Stomach smooth muscle (tissue), 2 donors: ENCODE data around the gene CDRT4.
"Not testable (repeated sequence)": the region's sequence is repeated elsewhere in the genome, so short reads cannot be mapped to it uniquely, and the experiment has no call there.

Experiments used
- H3K27ac ChIP-seq: one replicate; pipeline ENCODE4 v1.7.0; 2013; ENCODE audit warnings: mild to moderate bottlenecking, low read length, inconsistent platforms
- H3K27me3 ChIP-seq, 2 donors: one replicate each; pipeline ENCODE4 v1.7.0; 2013; ENCODE audit warnings: low read length in 2 of 2; ENCODE audit not compliant: insufficient read depth in 2 of 2, control insufficient read depth in 1 of 2
- H3K36me3 ChIP-seq, 2 donors: one replicate each; pipeline ENCODE4 v1.7.0; 2013; ENCODE audit warnings: low read length in 2 of 2; ENCODE audit not compliant: control insufficient read depth in 2 of 2, insufficient read depth in 2 of 2
- H3K4me1 ChIP-seq: one replicate; pipeline ENCODE4 v1.7.0; 2013; ENCODE audit warnings: low read length; ENCODE audit not compliant: control insufficient read depth, insufficient read depth
- H3K4me3 ChIP-seq, 2 donors: one replicate each; pipeline ENCODE4 v1.7.0; 2013; ENCODE audit warnings: low read length in 2 of 2
- H3K9ac ChIP-seq, 2 donors: one replicate each; pipeline ENCODE4 v1.7.0; 2013; ENCODE audit warnings: low read length in 2 of 2, mild to moderate bottlenecking in 1 of 2
- H3K9me3 ChIP-seq, 2 donors: one replicate each; pipeline ENCODE4 v1.7.0; 2013; ENCODE audit warnings: low read length in 2 of 2; ENCODE audit not compliant: control insufficient read depth in 2 of 2
- donor health status: healthy.
- donor health status: Pancreatic carcinoma.

CDRT4 gene

GRCh38 chr17:15444805-15445204 is 22.6 kb downstream of the CDRT4 start:
- Histone ChIP-seq H3K27ac (no peak overlapping the region), H3K36me3 (peaks cover 0 to 2% of the 10 kb centered on the region in 2 donors), H3K9me3 (no peaks in the 10 kb centered on the region), H3K4me3 (no peak overlapping the region), H3K9ac (no peak overlapping the region), H3K4me1 (no peaks in the 10 kb centered on the region), H3K27me3 (no peaks in the 10 kb centered on the region)

- H3K27me3 ChIP-seq = no peaks in the 10 kb centered on the region
- peaks cover 0 to 5% of the 10 kb centered on the region in 2 donors for H3K36me3 ChIP-seq
- H3K9me3 ChIP-seq = no peaks in the 10 kb centered on the region
- H3K27ac ChIP-seq = no peak overlapping the region
- no peak overlapping the region for H3K4me3 ChIP-seq
- no peak overlapping the region for H3K9ac ChIP-seq
- no peaks in the 10 kb centered on the region for H3K4me1 ChIP-seq
These were observed 24.9 kb downstream of the CDRT4 start for GRCh38 chr17:15442311-15443180.

- Histone ChIP-seq H3K9me3 (no peaks in the 10 kb centered on the region), H3K4me1 (peaks cover 9% of the 10 kb centered on the region), H3K4me3 (no peak overlapping the region), H3K36me3 (peaks cover 0 to 4% of the 10 kb centered on the region in 2 donors), H3K27ac (no peak overlapping the region), H3K9ac (no peak overlapping the region), H3K27me3 (no peaks in the 10 kb centered on the region)
These were observed 26.1 kb downstream of the CDRT4 start for GRCh38 chr17:15441315-15441714.

DNA sequence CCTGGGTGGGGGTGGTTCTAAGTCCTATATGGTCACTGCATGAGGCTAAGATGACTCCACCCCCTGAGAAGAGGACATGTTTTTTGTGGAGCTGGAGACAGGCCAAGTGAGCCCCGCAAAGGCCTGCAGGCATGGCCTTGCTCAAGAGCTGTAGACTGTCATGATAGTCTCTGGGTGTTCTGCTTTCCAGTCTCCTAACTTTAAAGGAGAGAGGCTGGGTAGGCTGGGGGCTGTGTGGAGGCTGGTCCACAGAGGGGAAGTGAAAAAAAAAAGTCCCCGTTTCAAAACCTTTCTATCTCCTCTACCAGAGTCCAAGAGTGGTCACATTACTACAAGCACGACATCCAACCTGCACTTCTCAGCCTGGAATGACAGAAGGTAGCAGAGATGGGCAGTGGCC is 27.1 kb downstream of the CDRT4 start:
- H3K27ac ChIP-seq = no peak overlapping the region
- H3K36me3 ChIP-seq = peaks cover 0 to 4% of the 10 kb centered on the region in 2 donors
- no peaks in the 10 kb centered on the region for H3K9me3 ChIP-seq
- no peak overlapping the region for H3K9ac ChIP-seq
- peaks cover 13% of the 10 kb centered on the region for H3K4me1 ChIP-seq
- H3K27me3 ChIP-seq = no peaks in the 10 kb centered on the region
- H3K4me3 ChIP-seq = no peak overlapping the region

DNA sequence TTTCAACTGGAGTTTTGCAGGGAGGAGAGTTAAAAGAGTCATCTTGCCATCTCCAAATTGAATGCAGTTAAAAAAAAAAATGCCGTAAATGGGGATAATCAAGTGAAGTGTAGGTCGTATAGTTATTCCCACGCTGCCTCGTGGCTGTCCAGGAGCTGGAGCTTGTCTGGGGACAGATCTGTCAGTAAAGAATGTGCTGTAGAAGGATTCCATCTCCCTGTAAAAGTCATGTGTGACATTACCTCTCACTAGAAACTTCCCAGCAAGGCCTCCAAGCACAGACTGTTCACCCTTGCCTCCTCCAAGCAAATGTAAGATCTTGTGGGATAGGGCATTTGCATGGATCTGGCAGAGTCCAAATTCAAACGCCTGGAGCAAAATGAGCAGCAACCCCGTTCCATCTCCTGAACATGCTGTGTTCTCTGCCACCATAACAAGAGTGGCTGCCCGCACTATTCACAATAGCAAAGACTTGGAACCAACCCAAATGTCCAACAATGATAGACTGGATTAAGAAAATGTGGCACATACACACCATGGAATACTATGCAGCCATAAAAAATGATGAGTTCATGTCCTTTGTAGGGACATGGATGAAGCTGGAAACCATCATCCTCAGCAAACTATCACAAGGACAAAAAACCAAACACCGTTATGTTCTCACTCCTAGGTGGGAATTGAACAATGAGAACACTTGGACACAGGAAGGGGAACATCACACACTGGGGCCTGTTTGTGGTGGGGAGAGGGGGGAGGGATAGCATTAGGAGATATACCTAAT is 28.0 kb downstream of the CDRT4 start:
- H3K36me3 ChIP-seq, H3K9me3 ChIP-seq, H3K27me3 ChIP-seq, H3K9ac ChIP-seq, H3K27ac ChIP-seq, H3K4me3 ChIP-seq: not testable (repeated sequence)
- H3K4me1 ChIP-seq = peaks cover 21% of the 10 kb centered on the region

GRCh38 chr17:15438491-15439105 is 28.8 kb downstream of the CDRT4 start:
- Histone ChIP-seq H3K4me1 (peaks cover 24% of the 10 kb centered on the region), H3K9me3 (no peaks in the 10 kb centered on the region), H3K36me3 (peaks cover 0 to 4% of the 10 kb centered on the region in 2 donors), H3K4me3 (no peak overlapping the region), H3K9ac (no peak overlapping the region), H3K27me3 (no peaks in the 10 kb centered on the region), H3K27ac (no peak overlapping the region)

DNA sequence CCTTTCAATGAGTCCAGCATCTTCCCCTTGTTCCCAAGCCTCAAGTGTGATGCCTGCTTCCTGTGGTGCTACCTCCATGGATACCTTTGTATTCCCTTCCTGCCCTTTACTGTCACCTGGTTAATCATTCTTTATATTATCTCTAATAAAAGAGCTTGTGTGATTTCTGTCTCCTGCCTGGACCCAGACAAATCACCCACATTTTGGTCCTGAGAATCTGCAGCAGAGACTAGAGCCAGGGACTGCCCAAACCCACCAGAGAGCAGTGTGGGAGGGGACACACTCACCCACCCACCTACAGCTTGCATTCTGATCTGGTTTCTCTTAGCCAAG is 30.2 kb downstream of the CDRT4 start:
- peaks cover 24% of the 10 kb centered on the region for H3K4me1 ChIP-seq
- peaks cover 0 to 4% of the 10 kb centered on the region in 2 donors for H3K36me3 ChIP-seq
- H3K9ac ChIP-seq = no peak overlapping the region
- no peak overlapping the region for H3K4me3 ChIP-seq
- H3K27me3 ChIP-seq = no peaks in the 10 kb centered on the region
- H3K9me3 ChIP-seq = no peaks in the 10 kb centered on the region
- H3K27ac ChIP-seq = no peak overlapping the region

DNA sequence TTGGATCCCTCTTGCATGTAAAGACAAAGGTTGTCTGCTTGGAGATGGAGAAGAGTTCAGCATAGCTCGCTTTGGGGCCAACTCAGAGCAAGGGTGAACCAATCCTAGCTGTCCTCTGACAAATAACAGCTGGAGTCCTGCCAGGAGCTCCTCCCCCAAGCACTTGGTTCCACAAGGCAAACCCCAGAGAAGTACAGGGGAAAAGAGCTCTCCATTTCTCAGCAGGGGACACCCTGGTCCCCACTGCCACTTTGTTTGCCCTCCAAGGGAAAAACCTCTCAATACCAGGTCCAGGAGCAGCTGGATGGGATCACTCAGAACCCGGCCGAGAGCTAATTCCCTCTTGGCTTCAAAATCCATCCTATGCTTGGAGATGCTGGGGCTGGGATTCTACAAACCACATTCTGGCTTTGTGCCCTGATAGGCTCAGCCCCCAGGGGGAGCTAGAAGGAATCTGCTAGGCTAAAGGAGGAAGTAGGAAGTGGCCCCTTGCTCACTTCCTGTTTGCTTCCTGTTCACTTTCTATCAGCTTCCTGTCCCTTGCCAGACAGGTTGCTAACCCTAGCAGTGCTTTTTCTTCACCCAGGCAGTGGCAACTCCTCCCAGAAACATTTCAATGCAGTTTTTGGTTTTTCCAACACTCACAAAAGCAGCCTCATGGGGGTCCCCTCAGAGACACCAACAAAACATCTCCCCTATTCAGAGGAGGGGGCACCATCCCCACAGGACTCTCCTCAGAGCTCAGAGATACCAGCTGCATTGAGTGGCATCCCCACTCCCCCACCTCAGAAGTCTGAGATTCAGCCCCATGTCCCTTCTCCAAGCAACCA is 30.7 kb downstream of the CDRT4 start:
- Histone ChIP-seq H3K4me1 (peaks cover 24% of the 10 kb centered on the region), H3K4me3 (peak overlapping the region in 1 of 2 donors; percentile 8), H3K27ac (peak overlapping the region; percentile 31)

DNA sequence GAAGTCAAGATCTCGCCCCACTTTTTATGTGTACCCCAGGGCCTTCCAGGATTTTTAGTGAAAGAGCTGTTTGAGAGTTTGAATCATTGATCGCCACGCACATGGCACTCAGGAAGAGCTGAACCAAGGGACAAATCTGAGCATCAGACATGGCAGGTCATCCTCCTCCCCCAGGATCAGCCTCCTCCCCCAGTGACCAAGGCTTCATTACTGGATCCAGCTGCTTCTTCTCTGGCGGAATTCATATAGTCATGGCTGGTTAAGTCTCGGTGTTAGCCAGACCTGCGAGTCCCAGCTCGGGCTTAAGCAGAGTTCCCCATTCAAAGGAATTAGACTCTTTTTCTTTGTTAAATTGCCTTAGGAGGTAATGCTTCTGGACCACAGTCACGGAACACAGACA is 32.5 kb downstream of the CDRT4 start:
- Histone ChIP-seq H3K36me3 (peaks cover 0 to 4% of the 10 kb centered on the region in 2 donors), H3K9me3 (no peaks in the 10 kb centered on the region), H3K4me1 (peaks cover 28% of the 10 kb centered on the region), H3K27me3 (no peaks in the 10 kb centered on the region), H3K4me3 (peak overlapping the region in 1 of 2 donors; percentile 3), H3K9ac (no peak overlapping the region), H3K27ac (peak overlapping the region; percentile 87)

More for the DNA sequence above, 30.7 kb downstream of the CDRT4 start:
- no peaks in the 10 kb centered on the region for H3K9me3 ChIP-seq
- H3K27me3 ChIP-seq = no peaks in the 10 kb centered on the region
- no peak overlapping the region for H3K9ac ChIP-seq
- H3K36me3 ChIP-seq = peaks cover 0 to 4% of the 10 kb centered on the region in 2 donors
